D721Med (cell line): Measurements from ENCODE around the gene TAF6L.

Source experiments
- DNase-seq: peaks from one replicate; pipeline ENCODE4 v3.0.0; 2011; ENCODE audit warnings: low spot score; ENCODE audit not compliant: insufficient read length
- FAIRE-seq: peaks from 2 replicates; lab custom pipeline; 2011; peaks lifted over from hg19 to GRCh38; lab: Jason Lieb, UNC
- TF ChIP-seq, protein P1 (sequence below): IDR thresholded peaks from 2 replicates; pipeline ENCODE4 v1.5.1; 2012; ENCODE audit warnings: mild to moderate bottlenecking, control low read depth; ENCODE audit not compliant: insufficient read depth; ENCODE audit errors: missing control alignments

The TAF6L gene

DNA sequence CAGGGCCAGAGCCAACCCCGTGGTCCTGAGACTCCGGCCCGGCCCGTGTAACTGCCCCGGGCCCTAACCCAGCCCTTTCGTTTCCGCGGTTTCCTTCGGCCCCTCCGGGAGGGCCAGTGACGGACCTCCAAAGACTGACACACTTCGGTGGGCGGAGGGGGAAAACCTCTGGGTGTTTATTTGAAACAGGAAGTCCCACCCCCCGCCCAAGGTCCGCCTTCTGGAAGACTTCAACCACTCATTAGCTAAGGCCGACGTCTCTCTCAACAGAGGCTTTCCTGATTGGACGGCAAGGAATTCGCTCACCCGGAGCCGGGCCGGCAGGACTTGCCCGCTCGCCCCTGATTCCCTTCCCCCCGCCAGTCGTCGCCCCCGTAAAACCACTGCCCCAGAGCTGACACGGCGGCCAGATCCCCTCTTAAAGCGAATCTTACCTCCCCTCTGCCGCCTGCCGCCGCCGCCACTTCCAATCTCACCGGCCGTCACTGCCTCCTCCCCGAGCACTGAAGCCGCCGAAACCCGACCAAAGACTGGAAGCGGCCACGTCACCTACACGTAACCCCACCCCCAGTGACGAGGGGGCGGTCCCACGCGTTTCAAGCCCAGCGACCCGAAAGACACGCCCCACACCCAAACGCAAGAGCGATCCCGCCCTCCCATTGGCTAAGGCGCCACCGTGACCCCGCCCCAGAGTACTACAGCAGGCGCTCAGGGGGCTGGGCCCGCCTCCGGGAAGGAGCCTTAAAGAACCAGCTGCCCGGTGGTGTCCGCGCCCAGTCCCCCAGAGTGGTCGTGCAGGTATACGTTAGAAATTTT lies 60.5 kb downstream of the TAF6L start, which contains the start of gene STX5:
TSS of gene STX5 (minus strand) at position 532 of the 816 bp plus-strand sequence. CDS start 808 bp downstream, outside the sequence.
- peak; percentile 96 for DNase-seq
- no peak for FAIRE-seq
- TF ChIP-seq, protein P1, sequence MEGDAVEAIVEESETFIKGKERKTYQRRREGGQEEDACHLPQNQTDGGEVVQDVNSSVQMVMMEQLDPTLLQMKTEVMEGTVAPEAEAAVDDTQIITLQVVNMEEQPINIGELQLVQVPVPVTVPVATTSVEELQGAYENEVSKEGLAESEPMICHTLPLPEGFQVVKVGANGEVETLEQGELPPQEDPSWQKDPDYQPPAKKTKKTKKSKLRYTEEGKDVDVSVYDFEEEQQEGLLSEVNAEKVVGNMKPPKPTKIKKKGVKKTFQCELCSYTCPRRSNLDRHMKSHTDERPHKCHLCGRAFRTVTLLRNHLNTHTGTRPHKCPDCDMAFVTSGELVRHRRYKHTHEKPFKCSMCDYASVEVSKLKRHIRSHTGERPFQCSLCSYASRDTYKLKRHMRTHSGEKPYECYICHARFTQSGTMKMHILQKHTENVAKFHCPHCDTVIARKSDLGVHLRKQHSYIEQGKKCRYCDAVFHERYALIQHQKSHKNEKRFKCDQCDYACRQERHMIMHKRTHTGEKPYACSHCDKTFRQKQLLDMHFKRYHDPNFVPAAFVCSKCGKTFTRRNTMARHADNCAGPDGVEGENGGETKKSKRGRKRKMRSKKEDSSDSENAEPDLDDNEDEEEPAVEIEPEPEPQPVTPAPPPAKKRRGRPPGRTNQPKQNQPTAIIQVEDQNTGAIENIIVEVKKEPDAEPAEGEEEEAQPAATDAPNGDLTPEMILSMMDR, result no peak

DNA sequence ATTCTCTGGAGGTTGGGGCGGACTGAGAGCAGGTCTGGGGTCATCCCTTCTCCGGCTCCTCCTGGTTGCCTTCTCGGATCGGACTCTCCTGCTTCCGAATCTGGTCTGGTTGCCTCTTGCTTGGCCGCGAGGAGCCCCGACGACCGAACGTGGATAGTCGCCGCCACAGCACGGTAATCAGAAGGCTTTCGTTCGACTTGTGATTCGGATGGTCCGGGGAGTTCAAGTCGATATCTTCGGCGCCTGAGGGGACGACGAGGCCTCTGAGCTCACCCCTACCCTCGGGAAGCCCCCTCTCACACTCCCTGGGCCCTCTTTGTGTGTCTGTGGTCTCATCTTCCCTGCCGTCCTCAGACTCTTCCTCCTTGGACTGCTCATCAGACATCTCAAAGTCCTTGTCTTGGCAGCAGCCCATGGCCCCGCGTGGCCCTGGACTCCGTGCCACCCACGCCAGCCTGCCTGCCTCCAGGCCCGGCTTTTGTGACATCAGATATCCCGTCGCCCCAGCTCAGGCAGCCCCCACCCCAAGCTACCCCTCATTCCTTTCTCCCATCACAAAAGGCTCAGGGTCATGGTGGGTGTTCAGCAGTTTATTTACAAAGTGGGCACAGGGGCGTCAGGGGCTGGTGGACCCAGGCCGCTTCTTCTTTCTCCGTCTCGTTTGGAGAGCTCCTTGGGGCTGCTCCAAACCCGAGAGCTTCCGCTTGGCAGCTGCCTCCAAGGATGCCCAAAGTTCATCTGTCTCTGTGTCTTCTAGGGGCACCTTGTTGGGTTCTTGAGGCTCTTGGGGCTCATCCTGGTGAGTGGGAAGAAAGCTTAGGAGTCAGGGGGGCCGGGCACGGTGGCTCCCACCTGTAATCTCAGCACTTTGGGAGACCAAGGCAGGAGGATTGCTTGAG lies 61.4 kb downstream of the TAF6L start, which contains the start of gene TEX54:
TSS of gene TEX54 (minus strand) at position 506 of the 899 bp plus-strand sequence.
- FAIRE-seq, result no peak
- TF ChIP-seq, protein P1, result no peak
- DNase-seq, result no peak

DNA sequence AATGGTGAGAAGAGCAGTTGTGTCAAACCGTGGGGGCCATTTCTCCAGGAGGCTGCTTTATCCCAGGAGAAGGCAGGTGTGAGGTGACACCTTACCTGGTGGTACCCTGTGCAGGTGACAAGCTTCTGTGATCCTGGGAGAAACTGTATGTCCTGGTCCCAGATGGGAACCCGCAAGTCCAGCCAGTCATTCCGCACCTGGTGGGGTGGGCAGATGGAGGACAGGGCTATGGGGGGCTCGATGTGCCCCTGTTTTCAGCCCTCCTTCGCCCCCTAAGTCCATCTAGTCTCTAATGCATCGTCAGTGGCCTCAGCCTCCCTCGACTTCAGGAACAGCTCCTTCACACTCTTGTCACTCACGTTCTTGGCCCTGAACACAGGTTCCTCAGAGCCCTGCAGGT lies 64.1 kb downstream of the TAF6L start:
- DNase-seq (no peak), FAIRE-seq (no peak)
- TF ChIP-seq, protein P1, result no peak
